HG03457 (cell line): ENCODE data around the gene MAP4K1.
A peak's percentile ranks its signal among the peaks of the same experiment; 100 is the strongest.

Experiments
- ATAC-seq: cut with Tn5 transposase; IDR thresholded peaks from one replicate; pipeline ENCODE4 v1.9.1; 2021; ENCODE audit warnings: moderate number of reproducible peaks; ENCODE audit not compliant: unreplicated experiment

MAP4K1 gene

GRCh38 chr19:38617764-38618589 is at the start of gene MAP4K1:
MAP4K1 (minus strand) TSS chr19:38617953; CDS start chr19:38617895, 58 bp downstream.
- ATAC-seq, result peak; percentile 44

- ATAC-seq, result no peak
Observed at GRCh38 chr19:38666663-38667511, 49.1 kb upstream of the MAP4K1 start.

GRCh38 chr19:38665950-38666662 is 48.4 kb upstream of the MAP4K1 start:
- ATAC-seq, result no peak

DNA sequence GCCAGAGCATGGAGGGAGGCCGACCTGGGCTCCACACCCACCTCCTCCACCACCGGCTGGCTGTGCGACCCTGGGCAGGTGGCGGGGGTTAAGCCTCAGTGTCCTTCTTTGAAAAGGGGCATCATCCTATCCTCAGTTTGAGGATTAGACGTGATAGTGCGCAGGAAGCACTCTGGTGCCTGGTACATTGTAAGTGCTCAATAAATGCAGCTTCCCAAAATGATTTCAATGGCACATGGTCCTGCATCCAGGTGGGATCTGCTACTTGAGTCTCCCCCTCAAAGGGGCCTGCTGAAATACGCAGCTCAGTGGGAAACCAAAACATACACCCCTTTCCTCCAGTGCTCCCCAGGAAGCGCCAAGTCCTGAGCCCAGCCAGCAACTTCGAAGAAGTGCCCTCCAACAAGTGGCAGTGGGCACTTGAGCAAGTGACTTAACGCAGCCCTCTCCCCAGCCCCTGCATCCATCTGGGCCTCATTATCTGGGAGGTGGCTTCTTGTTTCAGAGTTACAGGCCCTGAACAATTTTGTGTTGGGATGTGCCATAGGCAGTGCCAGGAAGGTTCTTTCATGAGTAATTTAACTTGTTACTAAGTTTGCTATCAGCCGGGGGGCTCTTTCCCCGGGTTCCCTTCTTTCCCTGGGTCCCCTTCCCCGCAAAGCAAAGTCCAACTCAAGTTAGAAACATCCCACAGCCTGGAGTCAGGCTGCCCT is 47.6 kb upstream of the MAP4K1 start:
- ATAC-seq, result no peak

DNA sequence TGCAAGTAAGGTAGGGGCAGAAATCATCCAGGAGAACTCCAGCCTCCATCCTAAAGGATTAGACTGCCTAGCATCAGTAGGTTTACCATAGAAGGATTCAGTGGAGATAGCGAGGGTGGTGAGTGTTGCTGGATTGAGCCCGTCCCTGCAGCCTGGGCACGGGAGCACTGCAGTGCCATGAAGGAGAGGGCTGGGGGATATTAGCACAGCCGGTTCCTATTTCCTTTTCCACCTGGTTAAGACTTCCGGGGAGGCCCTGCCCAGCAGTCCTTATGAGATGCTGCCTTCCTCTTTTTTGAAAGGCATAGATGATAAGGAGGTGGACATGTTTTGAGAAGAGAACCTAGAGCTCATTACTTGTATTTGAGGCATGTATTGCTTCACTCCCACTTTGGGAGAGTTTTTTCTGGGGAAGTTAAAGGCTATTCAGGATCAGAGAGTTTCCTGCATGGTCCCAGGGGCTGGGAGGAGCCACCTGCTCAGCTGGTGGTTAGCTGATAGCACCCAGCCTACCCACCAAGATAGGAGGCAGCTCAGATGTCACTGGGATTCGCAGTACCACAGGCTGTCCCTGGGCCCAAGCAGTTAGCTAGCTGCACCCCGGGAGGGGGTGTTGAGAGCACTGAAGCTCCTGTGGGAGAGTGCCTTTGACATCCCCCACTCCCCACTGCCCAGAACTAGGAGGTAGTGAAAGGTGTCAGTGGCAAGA is 46.9 kb upstream of the MAP4K1 start:
- ATAC-seq, result no peak

DNA sequence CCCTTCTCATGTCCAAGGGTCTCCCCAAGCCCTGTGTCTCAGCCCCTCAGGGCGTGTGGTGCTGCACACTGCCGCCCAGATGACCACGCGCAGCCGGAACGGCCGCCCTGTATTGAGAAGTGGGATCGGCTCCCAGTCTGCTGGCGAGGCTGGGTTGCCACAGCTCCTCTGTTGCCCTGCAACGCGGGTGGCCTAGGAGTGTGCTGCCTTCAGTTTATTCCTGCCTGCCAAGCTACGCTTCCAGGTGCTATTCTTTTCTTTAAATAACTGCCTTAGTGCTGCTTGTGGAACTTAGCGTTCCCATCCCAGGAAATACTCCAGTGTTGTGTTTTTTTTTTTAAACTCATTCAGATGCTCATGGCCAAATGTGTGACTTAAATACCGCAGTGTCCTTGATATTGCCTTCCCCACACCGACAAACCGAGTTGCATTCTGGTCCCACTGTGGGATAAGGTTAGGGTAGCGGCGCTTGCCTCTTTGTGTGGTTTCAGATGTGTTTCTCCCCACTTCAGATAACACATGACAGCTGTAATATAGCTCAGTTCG is 46.3 kb upstream of the MAP4K1 start:
- no peak for ATAC-seq

DNA sequence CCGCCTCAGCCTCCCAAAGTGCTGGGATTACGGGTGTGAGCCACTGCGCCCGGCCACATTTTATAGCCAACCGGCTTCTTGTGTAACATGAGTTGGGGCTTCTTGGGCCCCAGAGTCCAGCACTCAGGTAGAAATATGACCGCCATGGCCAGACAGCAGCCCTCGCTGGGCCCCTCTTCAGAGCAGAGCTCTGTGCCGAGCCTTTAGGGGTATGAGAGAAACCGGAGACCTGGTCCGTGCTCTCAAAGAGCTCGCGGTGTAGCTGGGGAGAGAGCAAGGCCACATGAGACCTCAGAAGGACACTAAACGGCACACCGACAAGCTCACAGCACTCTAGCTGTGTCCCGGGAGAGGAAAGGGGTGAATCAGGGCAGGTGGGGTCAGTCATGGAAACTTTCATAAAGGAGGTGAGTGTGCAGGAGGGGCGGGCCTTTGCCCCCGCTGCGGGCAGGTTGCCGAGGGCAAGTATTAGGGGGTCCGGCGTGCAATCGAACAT is 45.5 kb upstream of the MAP4K1 start:
- no peak for ATAC-seq

DNA sequence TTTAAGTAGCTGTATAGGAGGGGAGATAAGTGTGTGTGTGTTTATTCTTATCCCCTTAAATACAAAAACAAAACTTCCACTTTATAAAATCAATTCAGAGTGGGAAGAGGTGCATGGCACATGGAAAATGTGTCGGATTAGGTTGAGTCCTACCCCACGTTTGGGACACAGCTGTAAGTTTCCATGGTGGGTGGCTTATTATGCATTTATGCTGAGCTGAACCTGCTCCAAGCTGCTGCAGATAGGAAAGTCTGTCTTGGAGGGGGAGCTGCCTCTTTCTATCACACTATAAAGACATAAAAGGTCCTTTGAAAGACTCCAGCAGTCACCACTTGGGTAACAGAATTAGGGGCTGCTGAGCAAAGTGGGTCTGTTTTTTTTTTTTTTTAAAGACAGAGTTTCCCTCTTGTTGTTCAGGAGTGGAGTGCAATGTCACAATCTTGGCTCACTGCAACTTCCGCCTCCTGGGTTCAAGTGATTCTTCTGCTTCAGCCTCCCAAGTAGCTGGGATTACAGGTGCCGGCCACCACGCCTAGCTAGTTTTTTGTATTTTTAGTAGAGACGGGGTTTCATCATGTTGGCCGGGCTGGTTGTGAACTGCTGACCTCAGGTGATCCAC is 44.9 kb upstream of the MAP4K1 start:
- ATAC-seq, result no peak

GRCh38 chr19:38661996-38662395 is 44.2 kb upstream of the MAP4K1 start:
- no peak for ATAC-seq

- ATAC-seq, result no peak
Observed at GRCh38 chr19:38661136-38661535, 43.4 kb upstream of the MAP4K1 start.

GRCh38 chr19:38660724-38661123 is 43.0 kb upstream of the MAP4K1 start:
- ATAC-seq, result no peak

DNA sequence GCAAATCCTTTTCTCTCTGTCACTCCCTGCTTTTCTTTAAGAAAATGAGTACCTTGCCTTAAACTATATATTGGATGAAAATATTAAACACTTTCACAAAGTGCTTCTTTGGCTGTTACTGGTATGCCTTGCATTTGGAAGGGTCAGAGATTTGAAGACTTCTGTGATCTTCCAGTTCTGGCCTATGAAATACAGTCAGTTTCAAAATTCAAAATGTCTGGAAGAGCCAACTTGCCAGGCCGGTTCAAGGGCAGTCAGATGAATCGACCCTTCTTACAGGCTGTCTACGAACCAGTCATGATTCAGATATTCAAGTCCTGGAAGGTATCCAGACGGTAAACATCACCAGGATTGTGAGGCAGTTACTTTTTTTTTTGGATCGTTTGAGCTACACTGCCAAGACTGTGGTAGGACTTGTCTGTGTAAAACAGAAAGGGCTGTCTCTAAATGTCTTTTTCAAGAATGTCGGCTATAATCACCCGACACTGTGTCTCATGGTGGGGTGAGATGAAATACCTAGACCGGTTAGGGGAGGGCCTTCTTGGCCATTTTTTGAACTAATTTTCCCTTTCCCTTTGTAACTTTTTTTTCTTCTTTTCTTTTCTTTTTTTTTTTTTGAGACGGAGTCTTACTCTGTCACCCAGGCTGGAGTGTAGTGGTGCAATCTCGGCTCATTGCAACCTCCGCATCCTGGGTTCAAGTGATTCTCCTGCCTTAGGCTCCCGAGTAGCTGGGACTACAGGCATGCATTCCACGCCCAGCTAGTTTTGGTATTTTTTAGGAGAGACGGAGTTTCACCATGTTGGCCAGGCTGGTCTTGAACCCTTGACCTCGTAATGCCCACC is 40.9 kb upstream of the MAP4K1 start:
- ATAC-seq, result no peak

GRCh38 chr19:38657633-38658222 is 40.0 kb upstream of the MAP4K1 start:
- ATAC-seq, result no peak

DNA sequence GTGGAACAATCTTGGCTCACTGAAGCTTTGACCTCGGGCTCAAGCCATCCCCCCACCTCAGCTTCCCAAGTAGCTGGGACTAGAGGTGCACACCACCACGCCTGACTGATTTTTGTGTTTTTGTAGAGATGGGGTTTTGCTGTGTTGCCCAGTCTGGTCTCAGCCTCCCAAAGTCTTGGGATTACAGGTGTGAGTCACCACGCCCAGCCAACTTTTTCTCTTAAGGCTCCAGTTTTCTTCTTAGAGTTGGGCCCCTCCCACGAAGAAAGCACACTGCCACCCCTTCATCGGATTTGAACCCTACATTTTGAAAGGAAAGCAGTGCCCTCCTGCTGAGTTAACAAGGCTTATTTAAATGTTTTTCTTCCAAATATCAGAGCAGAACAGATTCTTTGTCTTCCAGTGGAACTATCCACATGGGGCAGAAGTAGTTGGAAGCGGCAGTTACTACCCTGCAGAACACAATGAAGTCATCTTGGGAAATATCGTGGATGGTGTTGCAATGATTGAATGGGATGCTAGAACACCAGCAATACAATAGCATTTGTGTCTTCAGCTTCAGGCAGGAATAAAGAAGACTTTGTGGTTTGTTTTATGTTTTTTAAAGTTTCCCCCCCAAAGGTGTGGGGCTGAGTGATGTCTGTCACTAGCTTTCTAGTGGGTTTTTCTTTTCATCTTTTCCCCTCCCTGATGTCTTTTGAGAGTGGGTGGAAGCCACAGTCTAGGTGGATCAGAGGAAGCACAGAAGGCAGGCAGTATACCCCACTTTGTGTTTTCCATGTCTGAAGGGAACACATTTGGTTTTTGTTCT is 38.6 kb upstream of the MAP4K1 start:
- ATAC-seq, result no peak

- peak; percentile 38 for ATAC-seq
Observed at GRCh38 chr19:38655148-38655824, 37.5 kb upstream of the MAP4K1 start.

GRCh38 chr19:38654628-38655055 is 36.9 kb upstream of the MAP4K1 start:
- no peak for ATAC-seq
